ENCODE results near the gene ZNF266.

DNA sequence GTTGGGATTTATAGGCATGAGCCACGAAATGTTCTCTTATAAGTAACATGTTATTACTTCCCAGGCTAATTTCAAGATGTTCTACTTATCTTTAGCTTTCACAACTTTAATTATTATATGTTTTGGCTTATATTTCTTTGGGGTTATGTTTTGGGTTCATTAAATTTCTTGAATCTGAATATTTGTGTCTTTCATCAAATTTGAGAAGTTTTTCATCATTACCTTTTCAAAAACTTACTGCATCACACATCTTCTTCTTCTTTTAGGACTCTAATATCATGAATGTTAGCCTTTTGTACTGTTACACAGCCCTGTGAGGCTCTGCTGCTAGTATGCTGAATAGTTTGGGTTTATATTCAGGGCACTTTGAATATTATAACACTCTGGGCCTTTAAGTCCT is 9.7 kb upstream of the ZNF266 start:
- TF ChIP-seq POLR2A (IDR thresholded peaks at IDR 0.05; ENCODE audit: low read length), result no peak
- TF ChIP-seq GATA1 (IDR thresholded peaks at IDR 0.05; ENCODE audit: low read depth, low read length), result no peak
